DOHH2 (cell line): ENCODE results near the gene NR3C2.

Source experiments
- CTCF ChIP-seq: fragments of 200-600 bp; sonication (generic); IDR thresholded peaks from one replicate; pipeline ENCODE4 v1.5.1; 2014; ENCODE audit warnings: antibody characterized with exemption, mild to moderate bottlenecking, low read depth, low read length; ENCODE audit not compliant: poor library complexity, severe bottlenecking
- EZH2phosphoT487 ChIP-seq: fragments of 200-600 bp; sonication (generic); IDR thresholded peaks from 2 replicates; pipeline ENCODE4 v1.6.1; 2017; ENCODE audit warnings: borderline replicate concordance, mild to moderate bottlenecking, antibody characterized with exemption, low read length, moderate library complexity, mixed read lengths

- TF ChIP-seq CTCF (no peak), EZH2phosphoT487 (no peak)
These were observed 51.9 kb downstream of the NR3C2 start for GRCh38 chr4:148390311-148390710.
